OCI-LY7 (cell line): ENCODE data around the gene YIPF1. TPM values are rescaled to one million over a fixed set of nuclear protein-coding genes. Genes with fewer than 3 reads are reported as not detected.
A peak's percentile ranks its signal among the peaks of the same experiment; 100 is the strongest.

ENCODE experiments used
- Bru-seq: library from RNA; stranded (reverse); fragments of 400-500 nt; gene quantifications from one replicate; lab custom pipeline; 2021; lab: Mats Ljungman, UMichigan
- BruChase-seq, 2 experiments: library from RNA; stranded (reverse); fragments of 400-500 nt; gene quantifications; one replicate each; lab custom pipeline; 2021; lab: Mats Ljungman, UMichigan
- BruUV-seq: library from RNA; stranded (reverse); fragments of 400-500 nt; replicated peaks from 2 replicates; lab custom pipeline; 2021; lab: Mats Ljungman, UMichigan
- CTCF ChIA-PET: fragments of 300-600 bp; sonication (Branson Sonifier 250); formaldehyde crosslinking; loops from one replicate; lab custom pipeline; 2022; ENCODE audit warnings: antibody characterized with exemption; ENCODE audit not compliant: unreplicated experiment; lab: Charles Lee
- POLR2A ChIA-PET: fragments of 300-600 bp; sonication (Branson Sonifier 250); formaldehyde crosslinking; loops from one replicate; lab custom pipeline; 2022; ENCODE audit warnings: antibody characterized with exemption; lab: Charles Lee
- DNase-seq: peaks from one replicate; pipeline ENCODE4 v3.0.0-alpha.2; 2015; ENCODE audit warnings: low spot score
- H2AFZ ChIP-seq: fragments of 200-600 bp; sonication (generic), shearing (Covaris generic); 2 replicates; pipeline ENCODE4 v1.6.1; 2014; ENCODE audit warnings: mild to moderate bottlenecking, antibody characterized with exemption, low read length, moderate library complexity
- H3K27ac ChIP-seq: fragments of 200-600 bp; sonication (generic); 2 replicates; pipeline ENCODE4 v1.5.1; 2014; ENCODE audit warnings: mixed run types, low read depth, mild to moderate bottlenecking, moderate library complexity, low read length, inconsistent platforms; ENCODE audit not compliant: poor library complexity, severe bottlenecking
- H3K36me3 ChIP-seq: fragments of 200-600 bp; sonication (generic); 2 replicates; pipeline ENCODE4 v1.6.1; 2014; ENCODE audit warnings: mild to moderate bottlenecking, antibody characterized with exemption, low read length, moderate library complexity, mixed read lengths; ENCODE audit not compliant: insufficient read depth
- H3K4me1 ChIP-seq: fragments of 200-600 bp; sonication (generic); 2 replicates; pipeline ENCODE4 v1.5.1; 2014; ENCODE audit warnings: mild to moderate bottlenecking, low read length; ENCODE audit not compliant: insufficient read depth, poor library complexity, severe bottlenecking
- H3K4me2 ChIP-seq: fragments of 200-600 bp; sonication (generic); 2 replicates; pipeline ENCODE4 v1.6.1; 2014; ENCODE audit warnings: mild to moderate bottlenecking, low read length
- H3K4me3 ChIP-seq: fragments of 200-600 bp; sonication (generic); 2 replicates; pipeline ENCODE4 v1.5.1; 2014; ENCODE audit warnings: mild to moderate bottlenecking, low read depth, low read length; ENCODE audit not compliant: poor library complexity, severe bottlenecking
- H3K79me2 ChIP-seq: fragments of 200-600 bp; sonication (generic); 2 replicates; pipeline ENCODE4 v1.6.1; 2016; ENCODE audit warnings: low read depth, mild to moderate bottlenecking, low read length, moderate library complexity, mixed read lengths; ENCODE audit not compliant: insufficient read depth
- H3K9me2 ChIP-seq: fragments of 200-600 bp; sonication (generic); 2 replicates; pipeline ENCODE4 v1.6.1; 2016; ENCODE audit warnings: mild to moderate bottlenecking, low read length, mixed read lengths; ENCODE audit not compliant: insufficient read depth
- H3K9me3 ChIP-seq: fragments of 200-600 bp; sonication (generic); 2 replicates; pipeline ENCODE4 v1.6.1; 2014; ENCODE audit warnings: mild to moderate bottlenecking, mixed run types, low read length, mixed read lengths
- H4K20me1 ChIP-seq: fragments of 200-600 bp; sonication (generic); 2 replicates; pipeline ENCODE4 v1.6.1; 2014; ENCODE audit warnings: mild to moderate bottlenecking, antibody characterized with exemption, low read length, moderate library complexity, mixed read lengths; ENCODE audit not compliant: insufficient read depth
- CTCF ChIP-seq: fragments of 200-600 bp; sonication (generic); conservative IDR thresholded peaks from 2 replicates; pipeline ENCODE4 v1.5.1; 2014; ENCODE audit warnings: mild to moderate bottlenecking, antibody characterized with exemption, low read length, moderate library complexity, mixed read lengths
- EZH2phosphoT487 ChIP-seq: fragments of 200-600 bp; sonication (generic); IDR thresholded peaks from 2 replicates; pipeline ENCODE4 v1.6.1; 2018; ENCODE audit warnings: low read depth, borderline replicate concordance, mild to moderate bottlenecking, mixed run types, antibody characterized with exemption, low read length, moderate library complexity, mixed read lengths
- intact Hi-C: fragments of 100-400 bp; cut with micrococcal nuclease; formaldehyde crosslinking; loops from one replicate; pipeline ENCODE4 v1.10.0; 2022; ENCODE audit not compliant: unreplicated experiment
- long read RNA-seq: library from polyadenylated mRNA; stranded (forward); transcript quantifications from one replicate; pipeline ENCODE4 v2.0.0, GENCODE V29; 2022
- total RNA-seq, 2 experiments: library from RNA; depleted of rRNA in 1 of 2; stranded (reverse); fragments of >200 nt in 1 of 2; shearing (Covaris generic) in 1 of 2; gene quantifications; 2 replicates each; pipeline ENCODE4 v1.2.3, GENCODE V29; 2014 to 2022

Gene YIPF1
- 13.7 and 16.7 TPM in 2 replicates for total RNA-seq (2014; rRNA removed; shearing (Covaris generic))
- 15.0 and 23.8 TPM in 2 replicates for total RNA-seq (2022)
- percentile 61 among the genes with signal in this experiment for Bru-seq, nascent RNA
- percentile 54 among the genes with signal in this experiment for BruChase-seq, experiment 1, labeled RNA remaining after a 6-hour chase
- BruChase-seq, experiment 2, labeled RNA remaining after a 2-hour chase = percentile 56 among the genes with signal in this experiment
- long read RNA-seq, transcript YIPF1-203 (11 exons, 1,602 nt) = minor isoform, 7 of 150 reads
- long read RNA-seq, transcript YIPF1-201 (11 exons, 1,858 nt) = major isoform, 10 of 150 reads
- long read RNA-seq, partial matches to known transcripts = 1 of 150 reads
- long read RNA-seq, other reads (novel, unspliced or antisense) = 132 of 150 reads

GRCh38 chr1:53889304-53890298, at the start of gene YIPF1:
Gene YIPF1, minus strand, starts transcription at chr1:53889797. Its CDS starts 860 bp downstream, at chr1:53888937.
- Histone ChIP-seq H3K27ac (no peak within 1 kb of the TSS), H3K4me3 (peak within 1 kb of the TSS; percentile 78), H2AFZ (peak within 1 kb of the TSS; percentile 90), H3K4me1 (peaks cover 21% of the 10 kb centered on the region), H3K9me3 (no peaks in the 10 kb centered on the region), H3K79me2 (no peaks in the 10 kb centered on the region), H4K20me1 (no peaks in the 10 kb centered on the region), H3K4me2 (peak within 1 kb of the TSS; percentile 71), H3K9me2 (no peaks in the 10 kb centered on the region), H3K36me3 (no peaks in the 10 kb centered on the region)
- TF ChIP-seq CTCF (no peak), EZH2phosphoT487 (no peak)
- BruUV-seq = TSS peak; percentile 72
- intact Hi-C loops = loop anchor here (2.0 kb wide), 1 partner anchor 59 kb away; no protein-coding TSS in a partner anchor
- DNase-seq = peak; percentile 92
- POLR2A ChIA-PET = interaction anchor here (0.5 to 4.0 kb wide), 5 partner anchors 10 to 697 kb away, joined by 3 to 16 read pairs (median 4); partner anchors contain the start of gene IFT25
- CTCF ChIA-PET = interaction anchor here (0.6 to 1.4 kb wide), 2 partner anchors 10 to 74 kb away, joined by 3 to 4 read pairs; no protein-coding TSS in a partner anchor

GRCh38 chr1:53938136-53938830, 48.7 kb upstream of the YIPF1 start:
- BruUV-seq = no TSS peak
- H3K79me2 ChIP-seq = peaks cover 16% of the 10 kb centered on the region; the same call in 1 of the 2 replicates
- no peak overlapping the region for H2AFZ ChIP-seq
- no peak for DNase-seq
- H3K9me3 ChIP-seq = peaks cover 20% of the 10 kb centered on the region
- CTCF ChIA-PET = interaction anchor here (0.6 kb wide), 1 partner anchor 814 kb away, joined by 3 read pairs; no protein-coding TSS in a partner anchor
- no peaks in the 10 kb centered on the region for H4K20me1 ChIP-seq
- H3K27ac ChIP-seq = no peak overlapping the region
- no peak for TF ChIP-seq CTCF
- no peak for TF ChIP-seq EZH2phosphoT487
- POLR2A ChIA-PET = no interaction called here
- no peak overlapping the region for H3K4me2 ChIP-seq
- no peaks in the 10 kb centered on the region for H3K4me1 ChIP-seq
- intact Hi-C loops = no loop called here
- peaks cover 53% of the 10 kb centered on the region for H3K36me3 ChIP-seq
- no peak overlapping the region for H3K4me3 ChIP-seq
- no peaks in the 10 kb centered on the region for H3K9me2 ChIP-seq
